GM18505 (cell line): ENCODE results near the gene KCNQ1OT1.

Experiments used
- ATAC-seq: cut with Tn5 transposase; IDR thresholded peaks from one replicate; pipeline ENCODE4 v1.9.1; 2021; ENCODE audit not compliant: unreplicated experiment
- POLR2A ChIP-seq: IDR thresholded peaks from 4 replicates; pipeline ENCODE4 v1.6.1; 2011; ENCODE audit warnings: borderline replicate concordance; ENCODE audit not compliant: insufficient read depth, insufficient read length; ENCODE audit errors: extremely low read depth

Gene KCNQ1OT1

DNA sequence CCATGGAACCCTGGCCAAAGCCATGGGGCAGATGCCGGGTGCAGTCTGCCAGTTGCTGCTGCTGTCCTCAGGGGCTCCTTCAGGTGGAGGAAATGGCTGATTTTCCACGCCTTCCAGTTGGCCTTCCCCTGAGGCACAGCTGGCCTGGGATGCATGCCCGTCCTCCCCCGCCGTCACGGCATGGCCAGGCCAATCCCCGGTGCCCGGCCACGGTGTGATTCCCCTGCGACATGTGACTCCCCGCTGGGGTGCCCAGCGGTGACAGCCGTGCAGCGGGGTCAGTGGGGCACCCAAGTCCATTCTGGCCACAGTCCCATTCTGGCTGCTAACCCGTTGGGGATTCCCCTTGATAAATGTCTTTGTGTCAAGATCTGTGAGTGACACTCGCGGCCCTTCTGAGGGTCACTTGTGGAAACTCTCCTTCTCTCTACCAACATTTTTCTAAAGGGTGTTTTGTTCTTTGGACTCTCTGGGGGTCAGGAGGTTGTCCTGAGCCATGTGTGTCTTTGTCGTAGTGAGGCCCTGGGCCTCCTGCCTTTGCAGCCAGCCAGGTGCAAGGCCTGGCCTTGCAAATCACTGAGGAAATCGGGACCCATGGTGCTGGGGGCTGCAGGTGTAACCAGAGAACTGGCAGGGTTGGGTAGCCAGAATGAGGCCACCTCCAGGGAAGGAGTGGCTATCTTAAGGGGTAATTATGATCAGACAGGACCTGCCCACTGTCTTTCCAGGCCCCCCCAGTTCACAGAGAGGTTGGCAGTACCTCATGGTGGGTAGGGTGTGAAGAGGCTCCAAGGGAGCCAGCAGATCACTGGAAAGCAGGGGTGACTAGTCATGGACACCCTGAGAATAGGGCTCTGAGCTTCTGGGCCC is 37.1 kb downstream of the KCNQ1OT1 start:
- no peak for ATAC-seq
- TF ChIP-seq POLR2A, result no peak

DNA sequence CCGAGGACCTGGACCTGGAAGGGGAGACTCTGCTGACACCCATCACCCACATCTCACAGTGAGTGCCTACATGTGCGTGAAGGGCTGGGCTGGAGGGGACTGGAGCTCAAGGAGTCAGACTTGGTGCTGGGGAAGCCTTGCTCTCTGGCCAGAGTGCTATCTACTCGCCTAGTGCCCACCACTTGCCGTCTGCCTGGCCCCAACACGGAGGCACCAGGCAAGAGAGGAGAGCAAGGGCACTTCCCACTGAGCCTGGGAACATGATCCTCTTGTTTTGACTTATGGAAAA is 37.8 kb downstream of the KCNQ1OT1 start:
- no peak for TF ChIP-seq POLR2A
- ATAC-seq, result no peak

DNA sequence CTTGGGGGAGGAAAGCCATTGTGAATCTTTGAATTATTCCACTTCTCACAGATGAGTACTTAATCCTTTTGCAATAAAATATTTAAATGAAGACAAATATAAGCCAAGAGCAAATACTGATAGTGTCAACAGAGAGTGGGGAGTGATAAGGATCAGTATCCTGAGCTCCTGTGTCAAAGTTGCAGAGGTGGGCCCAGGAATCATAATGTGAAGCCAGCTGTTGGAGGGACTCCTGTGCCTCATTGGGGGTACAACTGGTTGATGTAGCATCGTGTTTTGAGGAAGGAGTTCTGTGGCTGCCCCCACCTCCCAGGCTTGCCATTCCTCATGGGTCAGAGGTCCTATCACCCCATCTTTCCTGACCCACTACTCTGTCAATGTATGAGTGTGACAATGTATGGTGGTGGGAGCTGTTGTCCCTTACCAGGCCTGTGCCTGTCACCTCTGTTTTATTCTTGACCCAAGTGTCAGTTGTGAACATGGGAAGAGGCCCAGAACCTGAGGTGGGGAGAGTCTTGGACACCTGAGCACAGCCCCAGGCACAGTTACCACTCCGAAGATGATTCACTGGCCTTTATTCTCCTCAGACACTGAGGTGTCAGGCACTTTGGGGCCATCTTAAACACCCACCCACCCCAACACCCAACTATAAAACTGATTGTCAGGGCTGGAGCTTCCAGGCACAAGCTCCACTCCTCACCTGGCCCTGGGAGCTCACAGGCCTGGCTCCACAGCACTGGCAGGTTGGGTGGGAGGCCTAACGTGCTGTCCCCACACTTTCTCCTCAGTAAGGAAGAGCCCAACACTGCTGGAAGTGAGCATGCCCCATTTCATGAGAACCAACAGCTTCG is 38.4 kb downstream of the KCNQ1OT1 start:
- no peak for TF ChIP-seq POLR2A
- ATAC-seq, result no peak

DNA sequence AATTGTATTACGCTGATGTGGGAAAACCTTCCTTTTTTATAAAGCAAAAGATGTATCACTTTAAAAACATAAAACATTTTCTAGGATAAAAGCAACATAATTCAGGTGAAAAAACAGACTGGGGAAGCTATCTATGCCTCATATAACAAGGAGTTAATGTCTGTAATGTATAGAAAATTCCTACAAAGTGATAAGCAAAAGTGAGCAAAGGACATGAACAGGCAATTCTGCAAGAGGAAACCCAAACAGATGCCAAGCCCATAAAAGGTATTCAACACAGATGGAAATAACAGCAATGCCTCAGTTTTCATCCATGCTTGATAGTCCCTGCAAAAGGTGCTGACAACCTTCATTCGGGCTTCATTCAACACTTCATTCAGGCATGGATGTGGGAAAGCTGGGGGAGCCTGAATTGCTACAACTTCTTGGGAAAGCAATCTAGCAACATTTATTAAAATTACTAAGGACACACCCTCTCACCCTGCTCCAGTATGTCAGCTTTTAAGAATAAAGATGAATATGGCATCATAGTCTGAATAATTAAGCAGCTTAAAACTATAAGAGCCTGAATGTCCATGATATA is 39.3 kb downstream of the KCNQ1OT1 start:
- ATAC-seq, result no peak
- no peak for TF ChIP-seq POLR2A

DNA sequence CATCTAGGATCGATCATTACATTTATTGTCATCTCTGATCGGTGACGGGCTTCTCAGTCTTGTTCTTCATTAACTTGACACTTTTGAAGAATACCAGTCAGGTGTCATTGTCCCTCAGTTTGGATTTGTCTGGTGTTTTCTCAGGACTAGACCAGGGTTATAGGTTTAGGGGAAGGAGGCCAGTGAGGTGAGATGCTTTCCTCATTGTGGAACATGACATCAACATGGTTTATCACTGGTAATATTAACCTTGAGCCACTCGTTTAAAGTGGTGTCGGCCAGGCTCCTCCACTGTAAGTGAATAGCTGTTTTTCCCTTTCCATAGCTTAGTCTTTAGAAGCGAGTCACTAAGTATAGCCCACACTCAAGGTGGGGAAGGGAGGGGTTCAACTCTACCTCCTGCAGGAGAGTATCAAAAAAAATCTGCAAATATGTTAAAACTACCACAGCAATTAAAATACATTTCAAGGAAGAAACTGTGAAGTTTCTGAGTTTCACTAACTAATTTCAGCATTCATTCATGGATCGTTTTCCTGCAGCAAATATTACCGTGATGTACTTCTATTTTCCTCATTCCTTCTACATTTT is 42.0 kb downstream of the KCNQ1OT1 start:
- TF ChIP-seq POLR2A, result no peak
- no peak for ATAC-seq

DNA sequence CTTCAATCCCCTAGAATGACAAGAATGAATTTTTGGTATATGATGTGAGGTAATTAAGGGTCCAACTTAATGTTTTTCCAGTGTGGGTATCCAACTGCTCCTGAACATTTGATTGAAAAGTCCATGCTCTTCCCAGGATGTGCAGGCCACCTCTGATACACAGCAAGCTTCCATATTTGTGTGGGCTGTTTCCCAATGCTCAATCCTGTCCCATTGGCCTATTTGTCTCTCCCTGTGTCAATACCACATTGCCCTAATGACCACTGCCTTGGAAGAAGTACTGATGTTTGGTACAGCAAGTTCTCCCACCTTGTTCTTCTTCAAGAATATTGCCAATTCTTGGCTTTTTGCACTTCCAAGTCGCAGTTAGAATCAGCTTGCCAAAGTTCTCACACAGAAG is 42.9 kb downstream of the KCNQ1OT1 start:
- no peak for ATAC-seq
- no peak for TF ChIP-seq POLR2A

DNA sequence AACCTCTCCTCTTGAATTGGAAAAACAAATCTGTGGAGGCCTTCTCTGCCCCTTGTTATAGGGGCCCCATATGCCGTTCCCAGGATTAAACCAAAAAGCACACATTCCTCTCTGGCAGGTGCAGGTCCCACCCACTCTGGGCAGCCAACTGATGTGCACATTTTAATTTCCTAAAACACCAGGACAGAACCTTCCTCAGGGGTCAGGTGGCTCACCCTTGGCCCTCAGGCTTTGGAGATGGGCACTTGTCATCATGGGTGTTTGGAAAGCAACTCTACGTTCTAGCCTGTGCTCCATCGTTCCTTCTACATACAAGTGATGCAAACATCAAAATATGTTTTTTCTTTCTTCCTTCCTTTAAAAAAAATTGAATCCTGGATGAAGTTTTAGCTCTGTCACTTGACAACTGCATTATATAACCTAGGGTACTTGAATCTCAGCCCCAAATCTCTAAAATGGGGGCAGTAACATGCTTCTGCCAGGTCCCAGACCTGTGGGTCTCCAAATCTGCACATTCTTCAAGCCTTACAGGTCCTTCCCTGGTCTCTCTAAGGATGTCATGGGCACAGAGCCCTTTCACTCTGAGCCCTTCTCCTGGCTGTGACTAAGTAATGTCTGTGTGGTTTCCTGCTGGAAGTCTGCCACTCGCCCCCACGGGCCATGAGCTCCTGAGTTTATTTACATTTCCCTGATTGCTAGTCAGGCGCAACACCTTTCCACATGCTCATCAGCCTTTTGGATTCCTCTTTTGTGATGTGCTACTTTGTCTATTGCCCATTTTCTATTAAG is 43.8 kb downstream of the KCNQ1OT1 start:
- ATAC-seq, result no peak
- TF ChIP-seq POLR2A, result no peak

DNA sequence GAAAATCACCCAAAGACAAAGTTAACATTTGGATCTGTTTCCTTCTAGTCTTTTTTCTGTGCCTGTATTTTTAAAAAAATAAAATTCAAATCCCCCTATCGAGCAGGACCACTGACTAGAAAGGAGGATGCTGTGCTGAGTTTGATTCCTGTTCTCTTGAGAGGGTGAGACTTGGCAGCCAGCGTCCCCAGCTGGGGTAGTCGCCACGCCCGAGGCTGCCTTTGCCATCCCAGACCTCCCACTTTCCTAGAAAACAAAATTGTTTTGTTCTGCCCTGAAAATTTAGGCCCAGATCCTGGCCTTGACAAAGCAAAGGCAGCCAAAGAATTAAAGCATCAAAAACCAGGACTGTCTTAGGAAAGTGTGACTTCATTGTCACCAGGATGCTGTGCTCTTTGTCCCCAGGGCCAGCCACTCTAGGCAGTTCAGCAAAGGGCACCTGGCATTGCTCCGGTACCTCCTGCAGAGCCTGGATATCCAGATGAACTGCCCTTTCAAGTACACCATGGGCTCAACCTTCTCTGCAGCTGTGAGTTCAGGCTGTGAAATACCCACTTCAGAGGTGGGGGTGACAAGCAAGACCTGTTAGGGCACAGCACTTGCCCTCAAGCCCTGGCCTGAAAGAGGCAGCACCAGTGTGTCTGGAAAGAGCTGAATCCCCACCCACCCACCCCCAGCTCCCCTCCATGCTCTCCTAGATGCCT is 44.6 kb downstream of the KCNQ1OT1 start:
- ATAC-seq, result no peak
- TF ChIP-seq POLR2A, result no peak

DNA sequence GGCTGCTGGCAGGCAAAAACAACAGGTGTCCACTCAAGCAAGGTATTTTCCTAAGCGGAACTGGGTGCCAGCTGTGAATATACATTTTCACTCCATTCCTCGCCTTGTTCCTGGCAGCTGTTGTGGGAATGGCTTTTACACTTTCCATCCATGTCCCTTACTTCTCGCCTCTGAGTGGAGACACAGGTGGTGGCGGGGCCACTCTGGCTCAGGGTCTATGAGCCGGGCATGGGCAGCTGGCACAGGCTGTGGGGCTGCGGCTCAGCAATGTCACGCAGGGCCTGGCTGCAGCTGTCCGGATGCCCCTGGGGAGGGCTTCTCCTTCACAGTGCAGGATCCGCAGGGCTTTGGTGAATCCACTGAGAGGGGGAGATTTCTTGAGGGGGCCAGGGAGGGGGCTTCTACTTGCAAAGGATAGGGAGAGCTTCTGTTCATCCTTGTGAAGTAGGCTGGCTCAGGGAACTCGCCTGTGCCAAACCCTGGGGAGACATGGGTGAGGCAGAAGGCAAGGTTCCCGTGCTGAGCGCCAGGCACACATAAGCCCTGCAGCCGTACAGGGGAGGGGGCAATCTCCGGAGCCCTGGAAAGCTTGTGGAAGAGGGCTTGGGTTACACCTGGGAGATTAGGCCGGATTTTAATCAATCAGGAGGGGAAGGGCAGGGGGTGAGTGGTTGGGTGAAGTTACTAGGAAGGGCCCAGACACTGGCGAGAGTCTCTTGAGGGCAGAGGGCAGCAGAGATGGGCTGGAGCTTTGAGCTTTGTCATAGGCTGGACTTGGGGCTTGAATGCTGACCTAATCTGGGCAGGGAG is 45.7 kb downstream of the KCNQ1OT1 start:
- no peak for ATAC-seq
- TF ChIP-seq POLR2A, result no peak

DNA sequence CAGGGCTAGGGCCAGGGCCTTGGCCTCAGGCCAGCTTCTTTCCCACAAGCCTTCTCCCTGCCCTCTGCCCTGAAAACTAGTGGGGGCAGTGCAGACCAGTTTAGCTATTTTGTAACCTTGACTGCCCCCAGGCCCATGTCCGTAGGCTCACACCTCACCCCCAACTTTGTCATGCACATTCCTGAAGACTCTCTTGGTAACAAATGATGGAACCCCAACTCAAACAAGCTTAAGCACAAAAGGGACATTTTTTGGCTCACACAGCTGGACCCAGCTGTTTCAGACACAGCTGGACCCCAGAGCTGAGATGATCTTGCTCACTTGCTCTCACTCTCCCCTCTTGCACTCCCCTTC is 46.6 kb downstream of the KCNQ1OT1 start:
- TF ChIP-seq POLR2A, result no peak

DNA sequence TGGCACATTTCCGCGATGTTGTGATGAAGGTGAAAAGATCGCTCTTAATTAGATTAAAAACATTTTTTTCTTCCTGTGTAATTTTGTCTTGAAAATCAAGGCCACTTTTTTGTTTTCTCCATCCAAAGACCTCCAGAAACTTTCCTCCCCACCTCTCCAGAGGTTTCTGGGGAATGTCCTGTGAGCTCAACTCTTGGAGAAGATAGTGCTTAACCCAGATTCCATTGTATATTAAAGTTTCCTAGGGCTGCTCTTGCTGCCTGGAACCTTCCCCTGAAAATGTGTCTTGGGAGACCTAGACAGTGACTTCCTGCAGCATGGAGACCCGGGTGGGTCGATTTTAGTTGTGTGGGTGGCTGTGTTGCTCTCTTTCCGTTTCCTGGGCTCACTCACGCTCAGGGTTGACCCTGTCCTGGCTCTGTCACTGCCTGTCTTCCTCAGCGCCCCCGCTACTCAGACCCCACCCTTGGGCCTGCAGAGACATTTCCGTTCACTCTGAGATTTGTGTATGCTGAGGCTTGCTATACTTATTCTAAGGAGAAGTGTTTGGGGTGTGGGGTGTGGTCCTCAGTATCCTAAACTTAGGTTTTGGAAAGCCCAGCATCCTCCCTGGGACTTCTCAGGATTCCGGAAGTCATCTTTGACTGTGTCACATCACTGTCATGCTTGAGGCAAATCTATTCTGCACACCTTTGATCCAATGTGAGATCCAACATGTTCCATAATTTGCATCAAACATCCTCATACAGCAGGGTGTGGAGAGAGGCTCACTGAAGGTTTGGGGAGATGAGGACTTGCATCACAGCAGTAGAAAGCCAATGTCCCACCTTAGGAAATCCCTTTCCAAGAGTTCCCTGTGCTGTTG is 47.2 kb downstream of the KCNQ1OT1 start:
- TF ChIP-seq POLR2A, result no peak
- ATAC-seq, result no peak

More for the DNA sequence above, 46.6 kb downstream of the KCNQ1OT1 start:
- ATAC-seq, result no peak
